IMR-90 (cell line): ENCODE data around the gene CAPS. TPM values are rescaled to one million over a fixed set of nuclear protein-coding genes. Genes with fewer than 3 reads are reported as not detected.

Experiments used
- ATAC-seq: fragments of 200-7000 bp; cut with Tn5 transposase; 2 replicates; pipeline ENCODE4 v1.9.1; 2020; ENCODE audit warnings: low read depth, mild to moderate bottlenecking, moderate library complexity
- BruUV-seq: library from RNA; stranded (reverse); fragments of 400-500 nt; replicated peaks from 2 replicates; lab custom pipeline; 2021; lab: Mats Ljungman, UMichigan
- CTCF ChIA-PET: fragments of 300-600 bp; formaldehyde crosslinking; extraction: SDS; loops from one replicate; lab custom pipeline; 2021; ENCODE audit warnings: antibody characterized with exemption; lab: Yijun Ruan, JAX
- POLR2A ChIA-PET: fragments of 300-600 bp; sonication (Branson Sonifier 250); formaldehyde crosslinking; loops from one replicate; lab custom pipeline; 2022; ENCODE audit warnings: antibody characterized with exemption; ENCODE audit not compliant: unreplicated experiment; lab: Charles Lee
- DNase-seq: peaks from one replicate; pipeline ENCODE4 v3.0.0; 2013
- H2AFZ ChIP-seq: replicated peaks from 2 replicates; pipeline ENCODE3; 2013; ENCODE audit warnings: low read length, mild to moderate bottlenecking; ENCODE audit not compliant: poor library complexity
- H2AK5ac ChIP-seq: 2 replicates; pipeline ENCODE4 v1.6.1; 2013; ENCODE audit warnings: low read depth, low read length, inconsistent platforms
- H2AK9ac ChIP-seq: replicated peaks from 2 replicates; pipeline ENCODE3; 2013; ENCODE audit warnings: mild to moderate bottlenecking, low read depth, low read length, moderate library complexity; ENCODE audit not compliant: poor library complexity
- H2BK120ac ChIP-seq: 2 replicates; pipeline ENCODE4 v1.6.1; 2013; ENCODE audit warnings: low read depth, low read length, inconsistent platforms
- H2BK15ac ChIP-seq: 3 replicates; pipeline ENCODE4 v1.6.1; 2013; ENCODE audit warnings: low read depth, low read length, inconsistent platforms
- H2BK20ac ChIP-seq: 2 replicates; pipeline ENCODE4 v1.6.1; 2013; ENCODE audit warnings: low read depth, mild to moderate bottlenecking, inconsistent platforms, low read length, moderate library complexity
- H2BK5ac ChIP-seq: 2 replicates; pipeline ENCODE4 v1.6.1; 2013; ENCODE audit warnings: mild to moderate bottlenecking, low read depth, low read length, inconsistent platforms; ENCODE audit not compliant: poor library complexity, severe bottlenecking
- H3K14ac ChIP-seq: replicated peaks from 2 replicates; pipeline ENCODE4 v1.6.1; 2013; ENCODE audit warnings: low read depth, low read length, inconsistent platforms
- H3K18ac ChIP-seq: 2 replicates; pipeline ENCODE4 v1.6.1; 2013; ENCODE audit warnings: low read depth, low read length, control low read depth
- H3K23ac ChIP-seq: 2 replicates; pipeline ENCODE4 v1.6.1; 2013; ENCODE audit warnings: low read depth, low read length, inconsistent platforms
- H3K27ac ChIP-seq: 2 replicates; pipeline ENCODE4 v1.5.1; 2013; ENCODE audit warnings: mild to moderate bottlenecking, control low read depth, low read length; ENCODE audit not compliant: insufficient read depth
- H3K27me3 ChIP-seq: 2 replicates; pipeline ENCODE4 v1.6.1; 2013; ENCODE audit warnings: low read length; ENCODE audit not compliant: control insufficient read depth, insufficient read depth
- H3K36me3 ChIP-seq: 2 replicates; pipeline ENCODE4 v1.6.1; 2013; ENCODE audit warnings: low read length, mixed read lengths; ENCODE audit not compliant: control insufficient read depth, insufficient read depth
- H3K4ac ChIP-seq: 2 replicates; pipeline ENCODE4 v1.6.1; 2013; ENCODE audit warnings: low read depth, low read length, inconsistent platforms
- H3K4me1 ChIP-seq: 2 replicates; pipeline ENCODE4 v1.6.1; 2013; ENCODE audit warnings: low read length, mixed read lengths; ENCODE audit not compliant: control insufficient read depth, insufficient read depth
- H3K4me2 ChIP-seq: 2 replicates; pipeline ENCODE4 v1.6.1; 2013; ENCODE audit warnings: low read depth, mild to moderate bottlenecking, control low read depth, low read length, moderate library complexity
- H3K4me3 ChIP-seq: 2 replicates; pipeline ENCODE4 v1.5.1; 2013; ENCODE audit warnings: low read depth, mild to moderate bottlenecking, control low read depth, low read length, moderate library complexity; ENCODE audit not compliant: insufficient read depth
- H3K56ac ChIP-seq: 2 replicates; pipeline ENCODE4 v1.6.1; 2013; ENCODE audit warnings: low read length, inconsistent platforms; ENCODE audit not compliant: insufficient read depth; ENCODE audit errors: extremely low read depth
- H3K79me1 ChIP-seq, 2 experiments: 2 replicates each; pipeline ENCODE4 v1.6.1; 2013; ENCODE audit warnings: low read length in 2 of 2, inconsistent platforms in 1 of 2, low read depth in 1 of 2
- H3K9ac ChIP-seq: 2 replicates; pipeline ENCODE4 v1.6.1; 2013; ENCODE audit warnings: low read depth, low read length, control low read depth
- H3K9me1 ChIP-seq: 2 replicates; pipeline ENCODE4 v1.6.1; 2013; ENCODE audit warnings: low read length, inconsistent platforms; ENCODE audit not compliant: insufficient read depth
- H3K9me3 ChIP-seq: 2 replicates; pipeline ENCODE4 v1.6.1; 2013; ENCODE audit warnings: low read length; ENCODE audit not compliant: control insufficient read depth, insufficient read depth
- H4K20me1 ChIP-seq: 2 replicates; pipeline ENCODE4 v1.6.1; 2013; ENCODE audit warnings: low read length, inconsistent platforms; ENCODE audit not compliant: insufficient read depth
- H4K5ac ChIP-seq: 2 replicates; pipeline ENCODE4 v1.6.1; 2013; ENCODE audit warnings: mild to moderate bottlenecking, low read depth, low read length, control low read depth
- H4K8ac ChIP-seq, 2 experiments: 2 replicates each; pipeline ENCODE4 v1.6.1; 2013; ENCODE audit warnings: low read depth in 2 of 2, low read length in 2 of 2, control low read depth in 1 of 2, inconsistent platforms in 1 of 2
- H4K91ac ChIP-seq: 2 replicates; pipeline ENCODE4 v1.6.1; 2013; ENCODE audit warnings: low read depth, low read length, inconsistent platforms; ENCODE audit not compliant: insufficient read depth
- BHLHE40 ChIP-seq: fragments of 150-350 bp; IDR thresholded peaks from 2 replicates; pipeline ENCODE4 v1.6.1; 2016; ENCODE audit warnings: mild to moderate bottlenecking, low read depth, low read length
- CEBPB ChIP-seq: IDR thresholded peaks from 2 replicates; pipeline ENCODE4 v1.6.1; 2012; ENCODE audit warnings: low read depth, low read length, improper control_type of control experiment
- CHD1 ChIP-seq: IDR thresholded peaks from 2 replicates; pipeline ENCODE4 v1.6.1; 2012; ENCODE audit warnings: low read depth, low read length, improper control_type of control experiment
- FOS ChIP-seq: fragments of 150-350 bp; IDR thresholded peaks from 2 replicates; pipeline ENCODE4 v1.6.1; 2016; ENCODE audit warnings: low read depth, low read length
- MAFK ChIP-seq: IDR thresholded peaks from 2 replicates; pipeline ENCODE4 v1.6.1; 2012; ENCODE audit warnings: low read depth, low read length, improper control_type of control experiment
- MAZ ChIP-seq: IDR thresholded peaks from 2 replicates; pipeline ENCODE4 v1.6.1; 2012; ENCODE audit warnings: low read depth, mild to moderate bottlenecking, low read length, improper control_type of control experiment, moderate library complexity, borderline replicate concordance
- MXI1 ChIP-seq: IDR thresholded peaks from 2 replicates; pipeline ENCODE4 v1.6.1; 2012; ENCODE audit warnings: low read depth, mild to moderate bottlenecking, low read length, moderate library complexity, borderline replicate concordance
- NFE2L2 ChIP-seq: fragments of 150-350 bp; IDR thresholded peaks from 2 replicates; pipeline ENCODE4 v1.6.1; 2016; ENCODE audit warnings: low read depth, mild to moderate bottlenecking, low read length
- POLR2A ChIP-seq: IDR thresholded peaks from 2 replicates; pipeline ENCODE4 v1.6.1; 2012; ENCODE audit warnings: mild to moderate bottlenecking, low read depth, low read length
- RAD21 ChIP-seq: IDR thresholded peaks from 2 replicates; pipeline ENCODE4 v1.6.1; 2012; ENCODE audit warnings: low read length, improper control_type of control experiment
- RCOR1 ChIP-seq: IDR thresholded peaks from 2 replicates; pipeline ENCODE4 v1.6.1; 2012; ENCODE audit warnings: mild to moderate bottlenecking, low read length, improper control_type of control experiment; ENCODE audit not compliant: insufficient replicate concordance
- RFX5 ChIP-seq: IDR thresholded peaks from 2 replicates; pipeline ENCODE4 v1.8.0; 2012; ENCODE audit warnings: low read depth, mild to moderate bottlenecking, low read length, moderate library complexity
- WGBS, 2 experiments: methylation state at CpG; one replicate each; pipeline versions ENCODE4 v1.1.5 to v1.1.7; 2013; ENCODE audit warnings: missing lambda C conversion rate in 2 of 2; ENCODE audit not compliant: insufficient read length in 1 of 2; ENCODE audit errors: extremely low coverage in 2 of 2; 5-methylcytosine and 5-hydroxymethylcytosine counted together
- dilution Hi-C: fragments of 300-500 bp; cut with HindIII; formaldehyde crosslinking; loops from one replicate; pipeline ENCODE4 v1.14.3; 2018; ENCODE audit warnings: low sequenced_read_pairs; ENCODE audit not compliant: unreplicated experiment
- in situ Hi-C: fragments of 300-500 bp; cut with MboI; formaldehyde crosslinking; loops from 3 replicates; pipeline ENCODE4 v1.14.3; 2019; ENCODE audit warnings: low sequenced_read_pairs, inconsistent platforms, mixed read lengths
- intact Hi-C: fragments of 100-400 bp; cut with micrococcal nuclease; formaldehyde crosslinking; loops from 2 replicates; pipeline ENCODE4 v1.10.0; 2022
- polyA plus RNA-seq, 3 experiments: library from polyadenylated mRNA; depleted of rRNA; stranded (reverse); fragments of >200 nt; gene quantifications; 2 replicates each; pipeline ENCODE4 v1.2.3, GENCODE V29; 2012; ENCODE audit warnings: low replicate concordance in 1 of 3
- total RNA-seq: library from RNA; depleted of rRNA; stranded (reverse); fragments of >200 nt; gene quantifications from 2 replicates; pipeline ENCODE4 v1.2.3, GENCODE V29; 2012
- TF ChIP-seq, protein P1 (sequence below): fragments of 150-350 bp; IDR thresholded peaks from 2 replicates; pipeline ENCODE4 v1.6.1; 2017; ENCODE audit warnings: mild to moderate bottlenecking, antibody characterized with exemption, low read length, low read depth
- TF ChIP-seq, protein P2 (sequence below): fragments of 150-350 bp; IDR thresholded peaks from 2 replicates; pipeline ENCODE4 v1.6.1; 2016; ENCODE audit warnings: low read depth, mild to moderate bottlenecking, low read length, moderate library complexity, borderline replicate concordance
- TF ChIP-seq, protein P3 (sequence below): conservative IDR thresholded peaks from 2 replicates; pipeline ENCODE4 v1.5.1; 2012; ENCODE audit warnings: mild to moderate bottlenecking, low read depth, low read length, improper control_type of control experiment

CAPS gene
- total and polyA plus RNA-seq, 2 of the 4 experiments (the other 2 are of a cell fraction) = 0.54 to 4.9 TPM

DNA sequence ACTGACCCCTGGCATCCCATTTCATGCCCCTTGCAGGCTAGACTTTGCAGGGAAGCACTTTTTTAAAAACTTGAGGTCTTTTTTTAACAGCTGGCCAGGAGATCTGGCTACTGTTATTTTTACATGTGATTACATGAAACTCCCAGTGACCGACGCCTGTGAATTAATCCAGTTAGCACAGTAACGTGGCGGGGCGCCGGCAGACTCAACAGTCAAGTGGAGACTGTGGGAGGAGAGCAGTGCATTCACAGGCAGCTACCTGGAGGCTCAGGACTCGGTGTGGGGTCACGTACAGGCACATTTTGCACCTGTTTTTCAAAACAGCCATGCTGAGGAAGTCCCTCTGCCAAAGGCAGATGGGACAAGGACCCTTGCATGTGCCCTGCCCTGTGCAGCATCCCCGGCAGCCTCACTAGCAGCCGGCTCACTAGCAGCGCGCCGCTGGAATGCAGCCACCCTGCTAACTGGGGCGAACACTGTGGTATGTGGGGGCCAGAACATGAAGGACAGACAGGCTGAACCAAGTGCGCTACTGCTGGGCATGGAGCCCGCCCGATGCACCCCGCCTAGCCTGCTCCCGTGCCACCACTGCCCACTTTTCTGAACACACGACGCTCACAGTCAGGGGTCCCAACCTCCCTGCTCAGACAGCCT, 18.7 kb downstream of the CAPS start:
- Histone ChIP-seq H4K8ac (peak overlapping the region in 1 of 2 experiments; percentile 1; a peak in 1 of 4 replicates), H2AK9ac (no peak overlapping the region), H3K9me3 (no peaks in the 10 kb centered on the region), H3K4me2 (no peak overlapping the region), H4K5ac (no peak overlapping the region; the same call in 1 of the 2 replicates), H2BK15ac (no peak overlapping the region), H2BK20ac (no peak overlapping the region), H2AK5ac (peak overlapping the region; percentile 68; the same call in 1 of the 2 replicates), H3K14ac (no peak overlapping the region), H3K79me1 (peaks cover 27 to 71% of the 10 kb centered on the region in 2 experiments; a peak in 3 of 4 replicates), H2BK120ac (no peak overlapping the region), H4K91ac (no peak overlapping the region), H3K9me1 (peaks cover 32% of the 10 kb centered on the region), H3K9ac (no peak overlapping the region), H3K23ac (no peak overlapping the region), H4K20me1 (peaks cover 34% of the 10 kb centered on the region), H3K56ac (no peak overlapping the region), H3K4me1 (peaks cover 32% of the 10 kb centered on the region), H3K4ac (peak overlapping the region; percentile 47; the same call in 1 of the 2 replicates), H3K27ac (peak overlapping the region; percentile 69; the same call in 1 of the 2 replicates), H2AFZ (no peak overlapping the region), H3K27me3 (no peaks in the 10 kb centered on the region), H2BK5ac (no peak overlapping the region), H3K18ac (no peak overlapping the region; the same call in 1 of the 2 replicates), H3K4me3 (no peak overlapping the region), H3K36me3 (peaks cover 57% of the 10 kb centered on the region)
- dilution Hi-C loops = no loop called here
- ChIA-PET CTCF (no interaction called here), POLR2A (no interaction called here)
- in situ Hi-C loops = no loop called here
- intact Hi-C loops = no loop called here
- DNase-seq (no peak), ATAC-seq (no peak)
- no TSS peak for BruUV-seq
- WGBS, 2 experiments = 88% methylated on average over 11 of the region's 21 CpGs; no CpG with 5 or more reads in 1 of the 2 experiments
- TF ChIP-seq, protein P1, sequence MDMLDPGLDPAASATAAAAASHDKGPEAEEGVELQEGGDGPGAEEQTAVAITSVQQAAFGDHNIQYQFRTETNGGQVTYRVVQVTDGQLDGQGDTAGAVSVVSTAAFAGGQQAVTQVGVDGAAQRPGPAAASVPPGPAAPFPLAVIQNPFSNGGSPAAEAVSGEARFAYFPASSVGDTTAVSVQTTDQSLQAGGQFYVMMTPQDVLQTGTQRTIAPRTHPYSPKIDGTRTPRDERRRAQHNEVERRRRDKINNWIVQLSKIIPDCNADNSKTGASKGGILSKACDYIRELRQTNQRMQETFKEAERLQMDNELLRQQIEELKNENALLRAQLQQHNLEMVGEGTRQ = no peak
- TF ChIP-seq CEBPB (no peak), BHLHE40 (no peak), RFX5 (no peak), CHD1 (no peak), NFE2L2 (no peak), RAD21 (no peak), FOS (no peak), MXI1 (no peak), RCOR1 (no peak), POLR2A (no peak), MAZ (no peak), MAFK (no peak)
- TF ChIP-seq, protein P2, sequence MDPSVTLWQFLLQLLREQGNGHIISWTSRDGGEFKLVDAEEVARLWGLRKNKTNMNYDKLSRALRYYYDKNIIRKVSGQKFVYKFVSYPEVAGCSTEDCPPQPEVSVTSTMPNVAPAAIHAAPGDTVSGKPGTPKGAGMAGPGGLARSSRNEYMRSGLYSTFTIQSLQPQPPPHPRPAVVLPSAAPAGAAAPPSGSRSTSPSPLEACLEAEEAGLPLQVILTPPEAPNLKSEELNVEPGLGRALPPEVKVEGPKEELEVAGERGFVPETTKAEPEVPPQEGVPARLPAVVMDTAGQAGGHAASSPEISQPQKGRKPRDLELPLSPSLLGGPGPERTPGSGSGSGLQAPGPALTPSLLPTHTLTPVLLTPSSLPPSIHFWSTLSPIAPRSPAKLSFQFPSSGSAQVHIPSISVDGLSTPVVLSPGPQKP = no peak
- TF ChIP-seq, protein P3, sequence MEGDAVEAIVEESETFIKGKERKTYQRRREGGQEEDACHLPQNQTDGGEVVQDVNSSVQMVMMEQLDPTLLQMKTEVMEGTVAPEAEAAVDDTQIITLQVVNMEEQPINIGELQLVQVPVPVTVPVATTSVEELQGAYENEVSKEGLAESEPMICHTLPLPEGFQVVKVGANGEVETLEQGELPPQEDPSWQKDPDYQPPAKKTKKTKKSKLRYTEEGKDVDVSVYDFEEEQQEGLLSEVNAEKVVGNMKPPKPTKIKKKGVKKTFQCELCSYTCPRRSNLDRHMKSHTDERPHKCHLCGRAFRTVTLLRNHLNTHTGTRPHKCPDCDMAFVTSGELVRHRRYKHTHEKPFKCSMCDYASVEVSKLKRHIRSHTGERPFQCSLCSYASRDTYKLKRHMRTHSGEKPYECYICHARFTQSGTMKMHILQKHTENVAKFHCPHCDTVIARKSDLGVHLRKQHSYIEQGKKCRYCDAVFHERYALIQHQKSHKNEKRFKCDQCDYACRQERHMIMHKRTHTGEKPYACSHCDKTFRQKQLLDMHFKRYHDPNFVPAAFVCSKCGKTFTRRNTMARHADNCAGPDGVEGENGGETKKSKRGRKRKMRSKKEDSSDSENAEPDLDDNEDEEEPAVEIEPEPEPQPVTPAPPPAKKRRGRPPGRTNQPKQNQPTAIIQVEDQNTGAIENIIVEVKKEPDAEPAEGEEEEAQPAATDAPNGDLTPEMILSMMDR = no peak
